ENCODE measurements around the gene CARHSP1. TPM values are rescaled to one million over a fixed set of nuclear protein-coding genes. Genes with fewer than 3 reads are reported as not detected.

The CARHSP1 gene
- 131 and 204 TPM in 2 replicates for total RNA-seq (ENCODE audit: low replicate concordance)

DNA sequence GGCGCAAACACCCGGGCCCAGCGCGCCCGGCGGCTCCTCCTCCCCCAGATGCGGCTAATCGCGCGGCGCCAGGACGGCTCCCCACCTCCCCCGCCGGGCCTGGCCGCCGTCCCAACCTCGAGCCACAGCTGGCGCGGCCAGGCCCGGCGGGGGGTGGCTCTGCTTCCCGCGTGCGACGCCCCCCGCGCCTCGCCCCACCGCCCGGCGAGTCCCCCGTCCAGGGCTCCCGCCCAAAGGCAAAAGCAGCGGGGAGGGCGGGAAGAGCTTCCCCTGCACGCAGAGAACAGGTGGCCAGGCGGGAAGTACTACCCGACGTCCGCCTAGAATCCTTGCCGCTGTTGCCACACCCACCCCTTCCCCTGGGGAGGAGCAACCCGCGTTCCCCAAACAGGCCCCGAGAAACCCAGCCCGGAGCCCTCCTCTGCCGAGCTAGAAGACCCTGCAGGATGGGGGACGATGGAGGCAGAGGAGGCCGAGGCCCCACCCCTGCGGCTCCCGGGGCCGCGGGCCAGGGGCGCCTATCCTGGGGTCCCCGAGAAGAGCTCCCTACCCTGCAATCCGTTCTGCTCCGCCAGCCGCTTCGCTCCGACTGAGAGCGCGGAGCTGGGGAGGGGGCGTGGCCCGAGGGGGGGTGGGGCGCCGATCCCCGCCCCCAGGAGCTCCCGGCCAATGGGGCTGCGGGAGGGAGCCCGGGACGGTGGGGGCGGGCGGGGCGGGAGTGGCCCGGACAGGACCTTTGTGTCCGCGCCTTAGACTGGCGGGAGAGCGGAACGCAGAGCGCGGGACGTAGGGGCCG is at the start of gene CARHSP1:
CARHSP1 (minus strand) TSS at position 591 of the 796 bp plus-strand sequence. CDS start 9,678 bp downstream, outside the sequence.

DNA sequence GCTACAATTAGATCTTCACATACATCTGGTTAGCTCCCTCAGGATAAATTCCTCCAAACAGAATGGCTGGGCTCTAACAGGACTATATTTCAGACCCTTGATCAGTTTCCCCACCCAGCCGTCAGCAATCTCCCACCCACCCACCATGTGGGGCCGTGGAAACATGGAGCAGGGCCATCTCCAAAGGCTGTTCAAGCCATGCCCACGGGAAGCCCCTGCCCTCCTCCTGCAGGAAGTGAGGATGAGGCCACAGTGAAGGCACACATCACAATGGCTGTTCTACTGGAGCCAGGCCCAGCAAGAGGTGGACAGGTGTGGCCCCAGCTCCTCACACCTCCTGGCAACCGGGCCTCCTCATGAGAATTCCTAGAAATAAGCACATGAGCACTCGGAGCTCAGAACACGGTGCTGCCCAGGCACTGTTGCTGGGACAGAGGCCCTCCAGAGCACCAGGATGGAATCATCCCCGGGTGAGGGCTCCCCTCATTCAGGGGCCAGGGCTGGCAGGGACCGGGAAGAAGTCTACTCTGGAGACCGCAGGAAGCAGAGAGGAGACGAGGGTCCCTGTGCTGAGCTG is 13.3 kb upstream of the CARHSP1 start, which contains the start of gene LITAFD:
LITAFD (plus strand) TSS at position 311 of the 577 bp plus-strand sequence. CDS start 2,005 bp downstream, outside the sequence.

Other genes starting within 250 kb of the CARHSP1 start
- gene METTL22, start 247.3 kb downstream of the CARHSP1 start, total RNA-seq (ENCODE audit: low replicate concordance): 23.1 and 23.5 TPM in 2 replicates
- 2.0 and 2.6 TPM in 2 replicates for gene ABAT, start 194.4 kb downstream of the CARHSP1 start, total RNA-seq (ENCODE audit: low replicate concordance)
- 3.2 and 5.7 TPM in 2 replicates for gene TMEM186, start 71.4 kb downstream of the CARHSP1 start, total RNA-seq (ENCODE audit: low replicate concordance)
- gene PMM2, start 71.2 kb downstream of the CARHSP1 start, total RNA-seq (ENCODE audit: low replicate concordance): 19.7 and 28.8 TPM in 2 replicates
- not detected in 2 replicates for gene LITAFD, start 13.3 kb upstream of the CARHSP1 start, total RNA-seq (ENCODE audit: low replicate concordance)
- gene USP7, start 94.9 kb upstream of the CARHSP1 start, total RNA-seq (ENCODE audit: low replicate concordance): 40.4 and 46.0 TPM in 2 replicates
- gene HAPSTR1, start 222.6 kb upstream of the CARHSP1 start, total RNA-seq (ENCODE audit: low replicate concordance): 27.5 and 55.5 TPM in 2 replicates

All from smooth muscle cell of the coronary artery (primary cell).